Right lobe of liver (tissue), 4 donors: Measurements from ENCODE around the gene KLK5.

Experiments used
- POLR2A ChIP-seq: fragments of 450-650 bp; IDR thresholded peaks from one replicate; pipeline ENCODE4 v1.6.1; 2017; ENCODE audit warnings: antibody characterized with exemption, mild to moderate bottlenecking
- TF ChIP-seq, protein P1 (sequence below), 4 donors: fragments of 200-600 bp in 3 of 4; fragments of 450-650 bp in 1 of 4; IDR thresholded peaks; one replicate each; pipeline versions ENCODE4 v1.5.1 to v1.8.0; 2016 to 2022; ENCODE audit warnings: antibody characterized with exemption in 4 of 4, mild to moderate bottlenecking in 2 of 4
- donor health status: DM: no; HTN: no; CAD: no.
- donor health status: DM: no; HTN: no; CAD: no.
- donor health status: DM: no; HTN: yes; CAD: no.

DNA sequence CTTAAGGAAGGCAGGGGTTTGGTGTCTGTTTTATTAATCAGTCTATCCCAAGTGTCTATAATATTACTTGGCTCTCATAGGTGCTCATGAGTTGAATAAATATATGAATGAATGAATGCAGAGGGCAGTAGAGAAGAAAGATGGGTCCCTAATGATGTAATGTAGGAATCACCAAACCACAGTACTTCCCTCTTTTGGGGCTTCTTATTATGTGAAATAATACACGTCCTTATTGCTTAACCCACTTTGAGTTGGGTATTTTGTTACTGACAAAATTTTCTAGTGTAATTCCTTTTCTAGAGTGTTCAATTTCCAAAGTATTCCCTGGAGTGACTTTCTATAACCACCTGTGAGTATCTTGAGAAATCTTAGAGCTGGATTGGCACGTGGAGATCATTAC, 13.2 kb downstream of the KLK5 start:
- TF ChIP-seq, protein P1, sequence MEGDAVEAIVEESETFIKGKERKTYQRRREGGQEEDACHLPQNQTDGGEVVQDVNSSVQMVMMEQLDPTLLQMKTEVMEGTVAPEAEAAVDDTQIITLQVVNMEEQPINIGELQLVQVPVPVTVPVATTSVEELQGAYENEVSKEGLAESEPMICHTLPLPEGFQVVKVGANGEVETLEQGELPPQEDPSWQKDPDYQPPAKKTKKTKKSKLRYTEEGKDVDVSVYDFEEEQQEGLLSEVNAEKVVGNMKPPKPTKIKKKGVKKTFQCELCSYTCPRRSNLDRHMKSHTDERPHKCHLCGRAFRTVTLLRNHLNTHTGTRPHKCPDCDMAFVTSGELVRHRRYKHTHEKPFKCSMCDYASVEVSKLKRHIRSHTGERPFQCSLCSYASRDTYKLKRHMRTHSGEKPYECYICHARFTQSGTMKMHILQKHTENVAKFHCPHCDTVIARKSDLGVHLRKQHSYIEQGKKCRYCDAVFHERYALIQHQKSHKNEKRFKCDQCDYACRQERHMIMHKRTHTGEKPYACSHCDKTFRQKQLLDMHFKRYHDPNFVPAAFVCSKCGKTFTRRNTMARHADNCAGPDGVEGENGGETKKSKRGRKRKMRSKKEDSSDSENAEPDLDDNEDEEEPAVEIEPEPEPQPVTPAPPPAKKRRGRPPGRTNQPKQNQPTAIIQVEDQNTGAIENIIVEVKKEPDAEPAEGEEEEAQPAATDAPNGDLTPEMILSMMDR (IDR thresholded peaks at IDR 0.05), result no peak
- no peak for TF ChIP-seq POLR2A
